GM19324 (cell line): Measurements from ENCODE around the gene MTMR11.

Experiments used
- ATAC-seq: cut with Tn5 transposase; IDR thresholded peaks from one replicate; pipeline ENCODE4 v1.9.1; 2021; ENCODE audit warnings: mild to moderate bottlenecking, moderate library complexity; ENCODE audit not compliant: unreplicated experiment, low FRiP score

Gene MTMR11

GRCh38 chr1:149936992-149937705 is 470 bp upstream of the MTMR11 start:
- ATAC-seq, result no peak

- ATAC-seq, result no peak
These were observed 2.3 kb downstream of the MTMR11 start for GRCh38 chr1:149934356-149934755.

- ATAC-seq, result no peak
These were observed 3.5 kb downstream of the MTMR11 start for GRCh38 chr1:149933208-149933607.

- ATAC-seq, result no peak
These were observed 4.2 kb downstream of the MTMR11 start for GRCh38 chr1:149932474-149932873.

- no peak for ATAC-seq
These were observed 5.4 kb downstream of the MTMR11 start for GRCh38 chr1:149931212-149931790.

- ATAC-seq, result no peak
These were observed 6.8 kb downstream of the MTMR11 start for GRCh38 chr1:149929856-149930255.

- no peak for ATAC-seq
These were observed 8.3 kb downstream of the MTMR11 start for GRCh38 chr1:149928401-149928724.

GRCh38 chr1:149927563-149928400 is 8.9 kb downstream of the MTMR11 start, which contains the start of gene SF3B4:
TSS of gene SF3B4 (minus strand) at chr1:149927803. CDS start at chr1:149927759, 44 bp downstream.
- ATAC-seq, result peak; percentile 89

GRCh38 chr1:149927056-149927562 is 9.6 kb downstream of the MTMR11 start:
- no peak for ATAC-seq

GRCh38 chr1:149926296-149926695 is 10.4 kb downstream of the MTMR11 start:
- ATAC-seq, result no peak

- no peak for ATAC-seq
These were observed 10.9 kb downstream of the MTMR11 start for GRCh38 chr1:149925751-149926150.

- no peak for ATAC-seq
These were observed 11.3 kb downstream of the MTMR11 start for GRCh38 chr1:149925345-149925744.

- no peak for ATAC-seq
These were observed 13.1 kb downstream of the MTMR11 start for GRCh38 chr1:149923626-149924025.

GRCh38 chr1:149917571-149918144 is 19.0 kb downstream of the MTMR11 start, which contains the start of gene SV2A:
TSS of gene SV2A (minus strand) at chr1:149917844. CDS start at chr1:149913840, 4,004 bp downstream.
- no peak for ATAC-seq

GRCh38 chr1:149916898-149917252 is 19.8 kb downstream of the MTMR11 start:
- no peak for ATAC-seq

- no peak for ATAC-seq
These were observed 20.3 kb downstream of the MTMR11 start for GRCh38 chr1:149916193-149916897.

- ATAC-seq, result no peak
These were observed 21.1 kb downstream of the MTMR11 start for GRCh38 chr1:149915429-149916192.

GRCh38 chr1:149914545-149914944 is 22.1 kb downstream of the MTMR11 start:
- no peak for ATAC-seq

- no peak for ATAC-seq
These were observed 30.1 kb downstream of the MTMR11 start for GRCh38 chr1:149906570-149907075.
